ENCODE data around the gene NT5C3B. TPM values are rescaled to one million over a fixed set of nuclear protein-coding genes. Genes with fewer than 3 reads are reported as not detected.
"Not testable (repeated sequence)": the region's sequence is repeated elsewhere in the genome, so short reads cannot be mapped to it uniquely, and the experiment has no call there.

Gene NT5C3B
- total and polyA plus RNA-seq, 8 donors = 9.8 to 80.7 (median 68.8) TPM

DNA sequence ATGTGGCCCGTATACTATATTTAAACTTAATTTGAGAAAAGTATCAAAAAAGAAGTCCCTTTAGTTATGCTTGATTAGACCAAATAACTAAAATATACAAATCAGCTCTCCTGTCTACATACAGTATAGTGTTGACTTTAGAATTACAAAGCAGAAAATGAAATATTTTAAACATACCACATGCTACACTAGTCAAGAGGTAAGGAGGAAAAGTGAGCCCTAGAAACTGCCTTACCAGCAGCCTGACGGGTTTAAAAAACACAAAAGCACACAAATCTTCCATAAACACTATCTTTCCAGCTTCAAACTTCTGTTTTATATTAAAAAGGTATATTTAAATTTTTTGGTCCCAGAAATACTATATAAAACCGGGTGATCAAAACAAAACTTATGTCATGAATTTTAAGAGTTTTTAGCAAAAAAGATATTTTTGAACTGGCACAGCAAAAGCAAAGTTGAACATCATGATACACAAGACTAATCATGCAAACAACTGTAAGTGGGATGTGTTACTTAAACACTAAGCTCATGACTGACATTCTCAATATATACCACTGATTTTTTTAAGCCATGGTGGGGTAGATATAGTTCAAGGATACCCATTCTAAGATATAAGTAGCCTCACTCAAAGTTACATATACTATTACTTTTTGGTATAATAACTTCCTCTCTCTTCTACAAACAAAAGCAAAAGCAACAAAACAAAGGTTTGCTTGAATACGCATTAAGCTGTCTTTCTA is 13.4 kb upstream of the NT5C3B start:
- Histone ChIP-seq H3K36me3 (peaks cover 13 to 21% (median 18%) of the 10 kb centered on the region in 4 donors), H3K4me3 (no peak overlapping the region), H3K27ac (no peak overlapping the region), H3K27me3 (no peaks in the 10 kb centered on the region), H3K4me1 (peaks cover 0 to 49% (median 15%) of the 10 kb centered on the region in 4 donors), H3K9me3 (no peaks in the 10 kb centered on the region)
- 73 to 84% (median 80%) methylated on average over 4 of the region's 4 CpGs for WGBS, 5 donors
- TF ChIP-seq POLR2A (IDR thresholded peaks at IDR 0.05) (no peak), POLR2AphosphoS5 (IDR thresholded peaks at IDR 0.05) (no peak), CTCF (IDR thresholded peaks at IDR 0.05) (no peak), EP300 (IDR thresholded peaks at IDR 0.05) (no peak)
- no peak for DNase-seq
- intact Hi-C loops (cut with DNase I; ENCODE audit: low total_unique reads) = no loop called here

GRCh38 chr17:41848788-41849187 is 12.8 kb upstream of the NT5C3B start:
- peaks cover 7 to 15% (median 11%) of the 10 kb centered on the region in 4 donors for H3K36me3 ChIP-seq
- intact Hi-C loops (cut with DNase I; ENCODE audit: low total_unique reads) = no loop called here
- 72 to 80% (median 75%) methylated on average over 4 of the region's 4 CpGs for WGBS, 5 donors
- TF ChIP-seq POLR2A (IDR thresholded peaks at IDR 0.05) = no peak
- TF ChIP-seq EP300 (IDR thresholded peaks at IDR 0.05) = no peak
- TF ChIP-seq POLR2AphosphoS5 (IDR thresholded peaks at IDR 0.05) = no peak
- H3K27ac ChIP-seq = peak overlapping the region in 1 of 5 donors; percentile 5
- no peak for DNase-seq
- H3K4me1 ChIP-seq = peaks cover 0 to 49% (median 15%) of the 10 kb centered on the region in 4 donors
- no peaks in the 10 kb centered on the region for H3K27me3 ChIP-seq
- no peak overlapping the region for H3K4me3 ChIP-seq
- H3K9me3 ChIP-seq = no peaks in the 10 kb centered on the region

DNA sequence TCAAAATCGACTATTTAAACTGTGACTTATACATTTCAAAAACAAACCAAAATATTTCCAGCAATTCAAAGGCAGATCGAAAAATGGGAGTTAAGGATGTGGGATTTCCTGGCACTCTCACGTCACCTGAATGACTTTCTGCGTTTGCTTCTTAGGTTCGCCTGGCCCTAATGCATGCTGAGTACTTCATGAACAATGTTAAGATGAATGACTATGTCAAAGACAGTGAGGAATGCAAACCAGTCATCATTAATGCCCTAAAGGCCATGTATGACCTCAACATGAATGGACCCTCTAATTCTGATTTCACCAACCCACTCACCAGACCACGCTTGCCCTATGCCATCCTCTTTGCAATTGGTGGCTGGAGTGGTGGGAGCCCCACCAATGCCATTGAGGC is 8.9 kb upstream of the NT5C3B start:
- no peaks in the 10 kb centered on the region for H3K9me3 ChIP-seq
- DNase-seq = no peak
- H3K36me3 ChIP-seq = peaks cover 0 to 7% (median 2%) of the 10 kb centered on the region in 4 donors
- intact Hi-C loops (cut with DNase I; ENCODE audit: low total_unique reads) = no loop called here
- TF ChIP-seq POLR2A (IDR thresholded peaks at IDR 0.05) = no peak
- no peak for TF ChIP-seq CTCF (IDR thresholded peaks at IDR 0.05)
- no peak for TF ChIP-seq EP300 (IDR thresholded peaks at IDR 0.05)
- TF ChIP-seq POLR2AphosphoS5 (IDR thresholded peaks at IDR 0.05) = no peak
- H3K4me1 ChIP-seq = peaks cover 0 to 19% (median 9%) of the 10 kb centered on the region in 4 donors
- H3K4me3 ChIP-seq = no peak overlapping the region
- no peaks in the 10 kb centered on the region for H3K27me3 ChIP-seq
- 89 to 97% (median 94%) methylated on average over 6 of the region's 6 CpGs for WGBS, 5 donors
- H3K27ac ChIP-seq = no peak overlapping the region

DNA sequence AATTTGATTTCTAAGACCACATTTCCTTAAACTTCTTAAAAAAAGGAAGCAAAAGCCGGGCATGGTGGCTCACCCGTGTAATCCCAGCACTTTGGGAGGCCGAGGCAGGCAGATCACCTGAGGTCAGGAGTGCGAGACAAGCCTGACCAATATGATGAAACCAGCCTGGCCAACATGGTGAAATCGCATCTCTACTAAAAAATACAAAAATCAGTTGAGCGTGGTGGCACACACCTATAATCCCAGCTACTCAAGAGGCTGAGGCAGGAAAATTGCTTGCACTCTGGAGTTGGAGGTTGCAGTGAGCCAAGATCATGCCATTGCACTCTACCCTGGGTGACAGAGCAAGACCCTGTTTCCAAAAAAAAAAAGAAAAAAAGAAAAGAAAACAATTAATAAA is 4.7 kb upstream of the NT5C3B start:
- DNase-seq; H3K36me3 ChIP-seq; H3K4me3 ChIP-seq; H3K27ac ChIP-seq; H3K9me3 ChIP-seq; H3K27me3 ChIP-seq; H3K4me1 ChIP-seq; intact Hi-C loops (cut with DNase I; ENCODE audit: low total_unique reads): not testable (repeated sequence)
- 79 to 94% (median 90%) methylated on average over 6 of the region's 6 CpGs for WGBS, 5 donors

DNA sequence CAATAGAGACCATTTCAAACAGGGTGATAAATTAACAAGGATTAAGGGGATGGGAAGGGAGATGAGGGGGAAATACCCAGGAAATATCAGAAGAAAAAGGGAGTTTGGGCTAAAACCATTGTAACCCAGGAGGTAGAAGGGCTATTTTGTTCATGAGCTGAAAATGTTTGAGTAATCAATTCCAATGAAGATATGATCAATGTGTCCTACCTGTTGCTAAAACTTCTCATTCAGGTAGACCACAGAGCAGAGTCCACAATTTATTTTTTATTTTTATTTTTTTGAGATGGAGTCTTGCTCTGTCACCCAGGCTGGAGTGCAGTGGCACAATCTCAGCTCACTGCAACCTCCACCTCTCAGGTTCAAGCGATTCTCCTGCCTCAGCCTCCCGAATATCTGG is 3.4 kb upstream of the NT5C3B start:
- H3K36me3 ChIP-seq; DNase-seq; H3K27ac ChIP-seq; H3K4me3 ChIP-seq; H3K9me3 ChIP-seq; H3K27me3 ChIP-seq; intact Hi-C loops (cut with DNase I; ENCODE audit: low total_unique reads): not testable (repeated sequence)
- peaks cover 5 to 20% (median 18%) of the 10 kb centered on the region in 4 donors for H3K4me1 ChIP-seq
- 92 to 100% (median 94%) methylated on average over 2 of the region's 2 CpGs for WGBS, 5 donors

All from stomach (tissue), 9 donors.